ENCODE measurements around the gene ERBB4. TPM values are rescaled to one million over a fixed set of nuclear protein-coding genes. Genes with fewer than 3 reads are reported as not detected.

ERBB4 gene
- total RNA-seq, 1 experiment from 2014 or later = not detected

DNA sequence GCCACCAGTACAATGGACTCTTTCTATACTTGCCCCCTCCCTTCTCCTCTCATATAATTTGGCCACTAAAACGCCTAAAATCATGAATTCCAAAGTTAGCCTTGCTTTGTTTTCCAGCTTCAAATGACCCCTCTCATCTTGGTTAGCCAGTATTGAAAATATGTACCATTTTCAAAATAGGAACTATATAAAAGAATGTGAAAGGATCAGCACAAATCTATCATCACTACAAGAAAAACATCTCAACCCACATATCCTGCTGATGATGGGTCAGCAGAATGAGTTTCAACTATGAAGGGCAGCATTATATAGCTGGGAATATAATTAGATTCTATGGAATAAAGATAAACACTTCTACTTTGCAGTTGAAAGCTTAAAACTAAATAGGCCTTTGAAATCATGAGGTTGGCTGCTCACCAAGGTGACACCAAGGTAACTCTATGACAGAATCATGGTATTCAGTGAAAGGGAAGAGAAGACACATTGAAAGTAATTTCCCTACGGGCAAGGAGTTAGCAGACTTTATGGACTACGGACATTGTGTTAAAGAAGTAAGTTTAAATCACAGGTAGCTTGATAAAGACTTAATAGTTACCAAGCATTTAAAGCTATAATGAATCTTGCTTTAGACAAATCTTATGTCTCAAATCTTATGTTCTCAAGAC is 1109.2 kb downstream of the ERBB4 start:
- no peak for DNase-seq (ENCODE audit: low spot score)

- DNase-seq (ENCODE audit: low spot score) = no peak
Measured at GRCh38 chr2:211426240-211426639, 1112.4 kb downstream of the ERBB4 start.

DNA sequence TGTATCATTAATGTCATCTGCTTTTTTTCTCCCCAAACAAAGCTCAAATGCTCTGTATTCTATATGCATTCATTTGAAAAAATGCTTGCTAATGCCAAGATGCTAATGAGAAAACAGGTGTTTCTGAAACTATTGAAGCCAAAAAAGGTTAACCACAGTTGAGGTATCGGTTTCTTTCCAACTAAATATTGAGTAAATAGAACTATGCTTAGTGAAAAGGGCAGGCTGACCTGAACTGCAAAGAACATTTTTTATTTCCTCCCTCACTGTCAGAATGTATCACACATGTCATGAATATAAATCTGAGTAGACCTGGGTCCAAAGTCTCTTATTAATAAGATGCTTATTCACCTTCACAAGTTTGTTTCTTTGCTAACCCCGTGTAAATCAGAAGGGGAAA is 1115.6 kb downstream of the ERBB4 start:
- DNase-seq (ENCODE audit: low spot score) = no peak

GRCh38 chr2:211417544-211417943 is 1121.1 kb downstream of the ERBB4 start:
- DNase-seq (ENCODE audit: low spot score) = no peak

DNA sequence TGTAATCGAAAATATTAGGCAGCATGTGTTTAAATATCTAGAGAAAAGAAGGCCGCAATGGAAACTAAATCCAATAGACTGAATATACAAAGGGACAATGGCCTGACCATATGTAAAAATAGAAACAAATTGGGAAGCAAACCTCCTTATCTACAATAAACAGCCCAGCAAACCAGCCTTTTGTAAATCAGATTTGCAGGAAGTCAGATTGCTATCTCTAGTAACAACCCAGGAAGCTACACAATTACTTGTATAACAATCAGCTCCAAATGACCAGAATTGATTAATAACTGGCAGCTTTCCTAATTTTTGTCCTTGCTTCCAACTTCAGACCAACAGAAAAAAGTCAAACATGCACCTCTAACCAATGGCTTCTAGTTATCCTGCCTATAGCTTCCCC is 1122.2 kb downstream of the ERBB4 start:
- no peak for DNase-seq (ENCODE audit: low spot score)

DNA sequence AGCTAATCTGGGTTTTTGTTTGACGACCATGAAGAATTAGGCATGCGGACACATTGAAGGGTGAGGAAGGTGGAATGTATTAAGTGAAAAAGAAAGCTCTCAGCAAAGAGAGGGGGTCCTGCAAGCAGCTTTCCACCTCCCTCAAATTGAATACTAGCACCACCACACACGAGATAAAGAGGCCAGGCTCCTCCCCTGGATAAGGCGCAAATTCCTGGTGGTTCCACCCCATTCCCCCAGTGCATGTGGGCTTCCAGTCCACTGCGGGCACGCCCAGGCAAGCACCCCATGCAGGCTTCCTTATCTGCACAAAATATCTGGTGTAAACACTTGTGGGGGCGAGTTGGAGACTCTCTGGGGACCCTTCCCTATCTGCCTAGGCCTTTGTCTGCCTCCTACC is 1124.9 kb downstream of the ERBB4 start:
- no peak for DNase-seq (ENCODE audit: low spot score)

DNA sequence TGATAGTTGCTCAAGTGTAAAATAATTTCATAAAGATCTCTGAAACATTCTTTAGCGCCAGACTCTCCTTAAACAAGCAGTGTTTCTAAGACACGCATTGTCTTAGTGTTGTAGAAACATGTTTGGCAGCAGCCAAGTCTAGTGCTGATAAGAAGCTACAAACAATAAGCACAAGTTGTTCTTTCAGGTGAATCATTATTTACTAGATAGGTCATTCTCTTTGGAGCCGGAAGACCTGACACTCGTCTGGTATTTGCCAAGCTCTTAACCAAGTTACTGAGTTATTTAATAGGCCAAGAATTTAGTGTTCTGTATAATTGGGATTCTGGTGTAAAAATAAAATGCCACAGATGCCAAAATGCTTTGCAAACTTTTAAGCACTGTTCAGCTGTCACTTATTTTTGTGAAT is 1130.1 kb downstream of the ERBB4 start:
- peak; percentile 51 for DNase-seq (ENCODE audit: low spot score)

DNA sequence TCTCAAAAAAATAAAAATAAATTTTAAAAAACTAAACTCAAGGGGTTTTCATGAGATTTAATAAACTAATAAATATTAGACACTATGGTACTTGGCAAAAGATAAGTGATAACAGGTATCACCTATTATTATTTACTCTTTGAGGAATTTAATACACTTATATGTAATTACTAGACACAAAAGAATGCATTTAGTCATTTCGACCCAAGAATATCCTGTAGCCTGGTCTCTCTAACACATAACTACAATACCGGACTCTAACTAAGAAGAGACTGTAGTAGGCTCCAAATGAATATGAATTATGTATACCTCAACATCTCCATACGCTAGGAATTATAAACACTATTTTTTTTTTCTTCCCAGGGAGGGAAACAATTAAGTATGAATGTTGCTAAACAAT is 1131.5 kb downstream of the ERBB4 start:
- DNase-seq (ENCODE audit: low spot score) = no peak

- no peak for DNase-seq (ENCODE audit: low spot score)
Measured at GRCh38 chr2:211405036-211405435, 1133.6 kb downstream of the ERBB4 start.

- no peak for DNase-seq (ENCODE audit: low spot score)
Measured at GRCh38 chr2:211404098-211404497, 1134.5 kb downstream of the ERBB4 start.

- no peak for DNase-seq (ENCODE audit: low spot score)
Measured at GRCh38 chr2:211401328-211401727, 1137.3 kb downstream of the ERBB4 start.

DNA sequence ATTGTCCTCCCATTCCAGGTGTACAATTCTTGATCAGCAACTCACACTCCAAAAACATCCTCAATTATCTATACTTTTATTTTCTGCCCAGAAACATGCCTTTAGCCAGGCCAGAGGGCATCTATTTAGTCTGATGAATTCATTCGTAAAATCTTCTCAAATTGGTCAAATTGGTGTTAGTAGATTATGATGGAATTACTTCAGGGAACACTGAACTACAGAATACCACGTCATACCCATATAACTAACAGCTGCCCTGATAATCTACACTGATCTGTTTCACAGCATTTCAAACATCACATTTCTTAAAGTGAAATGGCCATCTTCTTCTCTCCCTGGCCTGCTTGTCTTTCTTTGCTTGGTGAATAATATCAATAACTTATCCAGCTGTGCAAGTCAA is 1140.8 kb downstream of the ERBB4 start:
- DNase-seq (ENCODE audit: low spot score) = no peak

DNA sequence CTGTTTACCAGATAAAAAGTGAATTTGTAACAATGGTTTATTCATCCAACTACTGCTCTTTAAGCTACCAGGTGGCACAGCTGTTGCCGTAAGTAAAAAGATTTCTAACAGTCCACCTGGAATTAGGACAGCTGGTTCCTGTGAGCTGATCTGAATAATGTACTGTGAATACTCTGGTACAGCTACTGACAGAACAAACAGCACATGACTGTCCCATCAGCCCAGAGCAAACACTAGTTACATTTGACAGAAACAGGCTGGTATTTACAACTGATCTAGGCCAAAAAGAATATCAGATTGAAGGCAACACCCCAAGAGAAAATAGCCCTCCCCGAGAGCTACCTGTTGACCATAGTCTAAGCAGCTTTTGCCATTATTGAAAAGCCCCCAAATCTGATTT is 1141.8 kb downstream of the ERBB4 start:
- no peak for DNase-seq (ENCODE audit: low spot score)

DNA sequence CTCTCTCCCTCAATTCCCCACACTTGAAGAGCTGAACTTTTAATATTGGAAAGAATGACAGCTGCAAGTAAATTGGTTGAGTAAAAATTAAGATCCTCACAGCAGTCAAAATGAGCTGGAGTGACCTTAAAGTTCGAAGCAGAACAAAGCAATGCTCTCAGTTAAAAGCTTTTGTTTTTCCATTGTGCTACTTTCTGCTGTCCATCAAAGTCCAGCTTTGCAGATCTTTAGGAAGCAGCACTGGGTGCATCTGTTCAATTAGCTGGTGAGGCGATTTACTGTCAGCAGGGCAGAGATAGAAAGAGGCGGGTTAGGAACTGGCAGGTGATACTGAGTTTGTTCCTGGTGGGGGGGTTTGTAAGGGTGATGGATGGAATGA is 1147.4 kb downstream of the ERBB4 start:
- no peak for DNase-seq (ENCODE audit: low spot score)

DNA sequence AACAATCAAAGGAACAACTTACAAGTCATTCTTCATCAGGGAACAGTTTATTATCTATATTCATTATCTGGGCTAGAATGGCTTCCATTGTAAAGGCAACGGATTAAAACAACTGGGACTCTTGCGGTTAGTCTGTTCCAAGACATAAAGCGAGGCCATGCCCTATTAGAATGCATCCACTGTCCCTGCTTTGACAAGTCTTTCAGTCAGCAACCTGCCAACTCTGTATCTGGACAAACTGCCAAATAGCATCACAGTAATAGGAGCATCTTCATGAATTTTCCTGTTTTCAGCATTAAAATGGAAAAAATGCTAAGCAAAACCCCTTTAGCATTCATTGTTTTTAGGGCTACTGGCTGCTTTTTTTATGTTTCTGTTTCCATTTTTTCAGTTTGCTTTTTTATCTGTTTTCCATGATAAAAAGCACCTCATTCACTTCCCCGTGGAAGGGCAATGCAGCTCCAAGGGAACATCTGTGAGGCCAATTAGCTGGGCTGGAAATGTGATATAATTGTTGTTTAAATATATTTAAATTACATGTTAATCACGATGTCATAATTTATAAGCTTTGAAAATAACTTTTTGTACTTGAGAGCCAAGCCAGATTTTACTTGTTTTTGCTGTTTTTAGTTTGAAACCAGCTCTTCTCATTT is 1147.9 kb downstream of the ERBB4 start:
- DNase-seq (ENCODE audit: low spot score) = no peak

- no peak for DNase-seq (ENCODE audit: low spot score)
Measured at GRCh38 chr2:211387734-211388133, 1150.9 kb downstream of the ERBB4 start.

DNA sequence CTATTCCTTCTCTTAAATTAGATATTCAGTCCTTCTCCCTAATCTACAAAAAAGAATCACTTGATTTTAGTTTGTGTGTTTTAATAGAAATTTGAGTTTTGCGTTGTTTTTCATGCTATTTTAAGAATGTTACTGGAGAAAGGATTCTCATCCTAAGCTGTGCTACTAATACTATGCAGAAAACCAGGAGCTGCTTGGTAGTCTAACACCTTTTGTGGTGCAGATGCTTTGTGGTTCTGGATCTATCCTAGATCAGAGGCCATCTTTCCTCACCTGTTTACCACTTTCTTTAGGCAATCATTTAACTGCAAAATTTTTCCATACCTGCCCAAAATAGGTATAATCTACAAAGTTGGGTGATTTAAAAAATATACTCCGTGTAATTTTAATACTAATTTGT is 1158.6 kb downstream of the ERBB4 start:
- DNase-seq (ENCODE audit: low spot score) = no peak

DNA sequence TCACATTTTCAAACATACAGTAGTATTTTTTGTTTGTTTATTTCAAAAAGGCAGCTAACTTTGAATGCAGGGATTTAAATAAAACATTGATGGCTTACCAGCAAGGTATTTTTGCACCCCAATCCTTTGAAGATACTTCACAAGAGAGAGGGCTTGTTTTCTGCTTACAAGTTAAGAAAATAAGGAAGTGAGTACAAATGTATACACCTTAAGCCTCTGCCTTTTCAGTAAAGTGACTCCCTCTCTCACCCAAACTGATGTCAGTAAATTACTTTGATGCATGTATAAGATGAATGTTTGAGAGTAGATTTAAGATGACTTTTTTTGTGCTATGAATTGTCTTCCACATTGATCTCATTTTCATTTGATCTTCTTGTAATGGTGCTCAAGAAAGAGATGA is 1162.2 kb downstream of the ERBB4 start:
- no peak for DNase-seq (ENCODE audit: low spot score)

DNA sequence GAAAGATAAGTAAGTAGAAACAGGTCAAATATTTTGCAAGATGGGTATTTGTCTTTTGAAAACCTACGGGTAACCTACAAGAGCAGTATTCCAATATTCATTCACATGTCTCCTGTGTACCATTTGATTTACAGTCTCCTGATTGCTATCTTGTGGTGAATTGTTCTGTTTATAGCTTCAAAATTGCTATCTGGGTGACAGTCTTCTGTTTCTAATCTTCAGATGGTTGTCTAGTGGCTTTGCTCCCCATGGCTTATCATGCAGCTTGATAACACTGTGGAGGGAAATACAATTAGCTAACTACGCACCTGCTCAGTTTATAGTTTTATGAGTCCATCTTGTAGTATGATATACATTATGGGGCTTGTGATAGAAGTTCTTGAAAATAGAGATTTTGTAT is 1165.4 kb downstream of the ERBB4 start:
- no peak for DNase-seq (ENCODE audit: low spot score)

- DNase-seq (ENCODE audit: low spot score) = no peak
Measured at GRCh38 chr2:211371465-211371864, 1167.1 kb downstream of the ERBB4 start.

DNA sequence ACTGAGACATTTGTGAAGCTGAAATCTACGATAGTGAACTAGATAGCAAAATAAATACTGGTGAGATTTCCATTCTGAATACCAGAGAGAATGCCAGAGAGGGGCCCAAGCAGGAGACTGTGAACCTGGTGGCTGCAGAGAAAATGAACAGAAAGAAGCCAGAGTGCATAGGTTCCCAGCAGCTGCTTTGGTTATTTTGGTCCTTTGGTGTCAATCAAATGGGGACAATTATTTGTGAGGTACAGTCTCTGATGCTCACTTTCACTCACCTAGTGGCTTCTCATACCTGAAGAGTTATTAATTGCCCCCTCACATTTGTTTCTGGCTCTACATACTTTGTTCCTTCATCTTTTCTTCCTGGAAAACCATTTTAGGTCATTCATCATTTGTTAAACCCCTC is 1170.1 kb downstream of the ERBB4 start:
- DNase-seq (ENCODE audit: low spot score) = no peak

GRCh38 chr2:211367711-211368110 is 1170.9 kb downstream of the ERBB4 start:
- no peak for DNase-seq (ENCODE audit: low spot score)

- DNase-seq (ENCODE audit: low spot score) = no peak
Measured at GRCh38 chr2:211367293-211367692, 1171.3 kb downstream of the ERBB4 start.

DNA sequence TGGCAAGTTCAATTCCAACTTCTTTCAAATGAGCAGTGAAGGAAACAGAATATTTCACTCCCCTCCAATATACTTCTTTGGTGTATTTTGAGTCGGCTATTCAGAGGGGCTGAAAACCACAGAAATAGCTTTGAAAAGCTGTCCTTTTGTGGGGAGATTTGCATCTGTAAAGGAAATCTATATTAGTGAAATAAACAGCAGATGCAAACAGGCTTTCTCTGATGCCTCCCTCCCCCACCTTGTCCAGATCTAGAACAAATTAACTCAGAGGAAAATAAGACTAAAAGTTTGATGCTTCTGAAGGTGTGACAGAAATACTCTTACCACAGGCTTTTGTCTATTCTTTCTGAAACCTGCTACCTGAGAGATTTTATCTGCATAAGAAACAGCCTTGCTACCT is 1173.7 kb downstream of the ERBB4 start:
- no peak for DNase-seq (ENCODE audit: low spot score)
